HL-60 (cell line): ENCODE data around the gene AKAP8L.

ENCODE experiments used
- DNase-seq, 2 experiments: peaks; one replicate each; pipeline ENCODE4 v3.0.0-alpha.2; 2010 to 2020; ENCODE audit warnings: low read depth in 1 of 2, low spot score in 1 of 2
- H3K27ac ChIP-seq: fragments of 250-450 bp; sonication (Bioruptor Pico); replicated peaks from 2 replicates; pipeline ENCODE4 v1.5.1; 2020; ENCODE audit warnings: mild to moderate bottlenecking, moderate library complexity
- H3K27me3 ChIP-seq: fragments of 250-450 bp; sonication (Bioruptor Pico); 2 replicates; pipeline ENCODE4 v1.5.1; 2021; ENCODE audit warnings: mild to moderate bottlenecking, moderate library complexity; ENCODE audit not compliant: insufficient read depth, poor library complexity, severe bottlenecking
- H3K4me3 ChIP-seq: replicated peaks from 2 replicates; pipeline ENCODE4 v1.5.1; 2011; ENCODE audit warnings: mild to moderate bottlenecking, control low read depth, low read length; ENCODE audit not compliant: insufficient read depth
- CTCF ChIP-seq: IDR thresholded peaks from one replicate; pipeline ENCODE4 v1.5.1; 2011; ENCODE audit warnings: low read length, control low read depth, inconsistent platforms; ENCODE audit not compliant: insufficient read depth
- GABPA ChIP-seq: IDR thresholded peaks from 2 replicates; pipeline ENCODE4 v1.6.1; 2012; ENCODE audit warnings: low read depth
- POLR2AphosphoS5 ChIP-seq: IDR thresholded peaks from 2 replicates; pipeline ENCODE4 v1.6.1; 2012; ENCODE audit warnings: low read depth
- REST ChIP-seq: IDR thresholded peaks from 2 replicates; pipeline ENCODE4 v1.6.1; 2012; ENCODE audit warnings: low read depth; ENCODE audit not compliant: insufficient replicate concordance
- SPI1 ChIP-seq: IDR thresholded peaks from 2 replicates; pipeline ENCODE4 v1.6.1; 2012; ENCODE audit warnings: low read depth, mild to moderate bottlenecking, borderline replicate concordance

The AKAP8L gene

GRCh38 chr19:15433519-15434069 is 14.8 kb upstream of the AKAP8L start:
- H3K4me3 ChIP-seq = peak overlapping the region; percentile 75
- TF ChIP-seq POLR2AphosphoS5 = no peak
- TF ChIP-seq REST = no peak
- no peak for TF ChIP-seq SPI1
- no peak overlapping the region for H3K27ac ChIP-seq
- no peaks in the 10 kb centered on the region for H3K27me3 ChIP-seq
- no peak for DNase-seq

GRCh38 chr19:15432629-15433518 is 14.1 kb upstream of the AKAP8L start:
- TF ChIP-seq POLR2AphosphoS5 = peak; percentile 64; the same call in 1 of the 2 replicates
- TF ChIP-seq CTCF = no peak
- TF ChIP-seq GABPA = no peak
- Histone ChIP-seq H3K27ac (peak overlapping the region; percentile 70), H3K27me3 (no peaks in the 10 kb centered on the region), H3K4me3 (peak overlapping the region; percentile 75)
- DNase-seq = peak; percentile 79 to 90

DNA sequence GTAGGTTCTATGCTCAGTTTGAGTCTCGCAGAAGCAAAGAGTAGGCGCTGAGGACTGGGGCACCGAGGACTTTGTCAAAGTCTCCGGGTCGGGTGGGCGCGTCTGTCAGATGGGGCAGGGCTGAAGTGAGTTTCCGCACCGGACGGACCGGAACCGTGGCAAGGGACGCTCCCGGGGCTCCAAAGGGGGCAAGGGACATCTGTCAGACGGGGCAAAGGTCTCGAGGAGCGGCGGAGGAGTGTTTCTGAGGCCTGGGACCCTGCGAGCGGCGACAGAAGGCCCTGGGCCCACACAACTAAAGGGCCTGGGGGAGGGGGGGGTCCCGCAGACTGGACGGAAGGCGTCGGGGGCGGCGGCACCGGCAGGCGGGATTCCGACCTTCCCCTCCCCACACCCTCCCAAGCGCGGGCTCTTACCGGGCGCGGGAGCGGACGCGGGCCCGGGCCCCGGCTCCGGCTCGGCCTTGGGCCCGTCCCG is 13.3 kb upstream of the AKAP8L start:
- Histone ChIP-seq H3K27me3 (no peaks in the 10 kb centered on the region), H3K27ac (peak overlapping the region; percentile 88), H3K4me3 (peak overlapping the region; percentile 92)
- no peak for TF ChIP-seq SPI1
- DNase-seq = no peak

- no peak for TF ChIP-seq CTCF
- TF ChIP-seq SPI1 = no peak
- TF ChIP-seq REST = no peak
- TF ChIP-seq GABPA = no peak
- TF ChIP-seq POLR2AphosphoS5 = no peak
- Histone ChIP-seq H3K27ac (peak overlapping the region; percentile 88), H3K27me3 (no peaks in the 10 kb centered on the region), H3K4me3 (peak overlapping the region; percentile 92)
- DNase-seq = no peak
Observed at GRCh38 chr19:15431396-15432017, 12.7 kb upstream of the AKAP8L start.
